Camera-type eye (tissue), 1 donor: ENCODE results near the gene CD59. TPM values are rescaled to one million over a fixed set of nuclear protein-coding genes. Genes with fewer than 3 reads are reported as not detected.

Experiments
- total RNA-seq: library from RNA; depleted of rRNA; stranded (reverse); fragments of >200 nt; gene quantifications from one replicate; pipeline ENCODE4 v1.2.3, GENCODE V29; 2014

Gene CD59, protein sequence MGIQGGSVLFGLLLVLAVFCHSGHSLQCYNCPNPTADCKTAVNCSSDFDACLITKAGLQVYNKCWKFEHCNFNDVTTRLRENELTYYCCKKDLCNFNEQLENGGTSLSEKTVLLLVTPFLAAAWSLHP
- 193 TPM for total RNA-seq

DNA sequence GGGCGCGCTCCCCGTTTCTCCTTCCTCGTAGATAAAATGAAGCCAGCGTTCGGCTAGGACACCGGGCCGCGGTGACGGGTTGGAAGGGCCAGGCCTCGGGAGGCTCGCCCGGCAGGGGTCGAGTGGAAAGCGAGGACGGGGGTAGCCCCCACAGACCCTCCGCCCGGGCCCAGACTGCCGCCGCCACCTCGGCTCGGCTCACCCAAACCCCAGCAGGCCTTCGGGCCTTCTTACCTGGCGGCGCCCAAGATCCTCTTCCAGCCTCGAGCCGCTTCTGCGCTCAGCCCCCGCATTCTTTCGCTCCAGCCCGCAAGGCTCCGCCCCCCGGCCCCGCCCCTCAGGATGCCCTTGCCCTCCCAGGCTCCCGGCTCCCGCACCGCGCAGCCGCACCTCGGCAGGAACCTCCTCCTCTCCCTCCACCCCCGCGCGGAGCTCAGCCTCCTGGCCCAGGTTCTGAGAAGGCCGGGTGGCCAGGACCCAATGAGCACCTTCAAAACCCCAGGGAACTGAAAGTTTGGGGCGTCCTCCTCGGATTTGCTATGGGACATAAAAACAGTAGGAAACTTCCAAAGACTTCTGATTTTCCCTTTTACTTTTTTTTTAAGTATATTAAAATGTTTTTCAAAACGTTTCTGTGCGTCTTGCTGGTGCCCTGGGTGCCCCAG, at the start of gene CD59:
Gene CD59, minus strand, starts transcription at position 276 of the 665 bp plus-strand sequence. CDS start 13,978 bp downstream, outside the sequence.

GRCh38 chr11:33773987-33774735, 37.9 kb upstream of the CD59 start, which contains the start of gene FBXO3:
Gene FBXO3, minus strand, starts transcription at chr11:33774520. Its CDS starts 23 bp downstream, at chr11:33774497.

GRCh38 chr11:33700502-33701271, 35.5 kb downstream of the CD59 start, which contains the start of gene C11orf91:
Gene C11orf91, minus strand, starts transcription at chr11:33700826. Its CDS starts 86 bp downstream, at chr11:33700740.

Other genes with a start within 250 kb of the CD59 start
- gene C11orf91, start 35.6 kb downstream of the CD59 start, total RNA-seq, result not detected
- 112 TPM for gene FBXO3, start 38.1 kb upstream of the CD59 start, total RNA-seq
- gene LMO2, start 155.7 kb upstream of the CD59 start, total RNA-seq, result 17.5 TPM